Stimulated activated memory B cell treated with anti-CD40 and anti-IgM and Interleukin-4, amounts not matched to agents 10 μg/mL and 1 μg/mL and 100 μg/mL, for 72 hours (primary cell): ENCODE results near the gene LAMC3.
"Not testable (repeated sequence)": the region's sequence is repeated elsewhere in the genome, so short reads cannot be mapped to it uniquely, and the experiment has no call there.

Experiments
- ATAC-seq: fragments of 150-1000 bp; cut with Tn5 transposase; 2 replicates; pipeline ENCODE4 v1.10.0; 2021
- H3K27ac Mint-ChIP-seq: one replicate; pipeline ENCODE4 v1.8.0; 2022; ENCODE audit warnings: mild to moderate bottlenecking, mixed read lengths
- H3K27me3 Mint-ChIP-seq: one replicate; pipeline ENCODE4 v1.8.0; 2022; ENCODE audit warnings: mixed read lengths
- H3K36me3 Mint-ChIP-seq: one replicate; pipeline ENCODE4 v1.8.0; 2022; ENCODE audit warnings: mixed read lengths
- H3K4me1 Mint-ChIP-seq: one replicate; pipeline ENCODE4 v1.8.0; 2022; ENCODE audit warnings: mixed read lengths
- H3K4me3 Mint-ChIP-seq: one replicate; pipeline ENCODE4 v1.8.0; 2022; ENCODE audit warnings: mild to moderate bottlenecking, moderate library complexity, mixed read lengths
- H3K9me3 Mint-ChIP-seq: one replicate; pipeline ENCODE4 v1.8.0; 2022; ENCODE audit warnings: mixed read lengths

The LAMC3 gene

DNA sequence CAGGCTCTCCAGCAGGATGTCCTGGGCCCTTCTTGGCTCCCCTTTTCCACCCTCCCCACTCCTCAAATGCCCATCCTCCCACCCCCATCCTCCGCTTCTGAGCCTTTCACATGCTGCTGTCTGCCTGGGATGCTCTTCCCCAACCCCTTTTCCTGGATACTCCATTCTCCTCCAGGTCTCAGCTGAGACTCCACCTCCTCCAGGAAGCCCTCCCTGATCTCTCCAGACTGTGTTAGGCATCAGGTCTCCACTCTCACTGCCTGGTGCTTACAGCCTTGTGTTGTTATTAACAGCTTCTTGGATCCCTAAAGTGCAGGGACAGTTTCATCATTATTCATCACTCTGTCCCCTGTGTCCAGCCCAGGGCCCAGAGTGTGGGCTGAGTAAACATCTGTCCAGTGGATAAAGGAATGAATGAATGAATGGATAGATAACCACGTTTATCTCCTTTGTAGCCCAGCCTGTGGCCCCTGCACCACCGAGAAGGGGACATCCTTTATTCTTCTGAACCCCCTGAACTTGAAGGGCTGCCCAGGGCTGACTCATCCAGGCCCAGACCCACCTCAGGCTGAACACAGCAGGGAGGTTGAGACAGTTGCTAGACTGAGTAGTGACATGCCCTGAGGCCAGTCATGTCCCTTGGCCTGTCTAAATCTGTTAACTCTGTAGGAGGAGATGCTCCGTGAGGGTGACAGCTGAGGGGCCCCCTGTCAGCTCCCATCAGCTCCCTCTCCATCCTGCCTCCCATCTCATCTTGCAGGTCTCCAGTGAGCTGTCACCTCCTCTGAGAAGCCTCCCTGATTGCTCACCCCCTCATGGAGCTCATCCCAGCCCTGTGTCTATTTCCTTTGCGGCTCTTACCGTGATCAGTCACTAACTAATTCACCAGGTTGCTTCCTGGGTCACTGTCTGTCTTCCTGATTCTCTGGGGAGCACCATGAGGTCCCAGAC is 14.6 kb upstream of the LAMC3 start:
- no peak overlapping the region for H3K27ac Mint-ChIP-seq
- no peak for ATAC-seq
- peaks cover 45% of the 10 kb centered on the region for H3K27me3 Mint-ChIP-seq
- H3K4me3 Mint-ChIP-seq = no peak overlapping the region
- H3K9me3 Mint-ChIP-seq = no peaks in the 10 kb centered on the region
- peaks cover 6% of the 10 kb centered on the region for H3K4me1 Mint-ChIP-seq
- H3K36me3 Mint-ChIP-seq = no peaks in the 10 kb centered on the region

- Mint-ChIP-seq H3K27ac (no peak overlapping the region), H3K4me1 (peaks cover 6% of the 10 kb centered on the region), H3K36me3 (no peaks in the 10 kb centered on the region), H3K9me3 (no peaks in the 10 kb centered on the region), H3K4me3 (no peak overlapping the region), H3K27me3 (peaks cover 50% of the 10 kb centered on the region)
- ATAC-seq = no peak
Observed at GRCh38 chr9:130995086-130996011, 13.6 kb upstream of the LAMC3 start.

GRCh38 chr9:130996205-130996604 is 12.8 kb upstream of the LAMC3 start:
- ATAC-seq = no peak
- no peak overlapping the region for H3K27ac Mint-ChIP-seq
- peaks cover 59% of the 10 kb centered on the region for H3K27me3 Mint-ChIP-seq
- peaks cover 6% of the 10 kb centered on the region for H3K4me1 Mint-ChIP-seq
- H3K36me3 Mint-ChIP-seq = no peaks in the 10 kb centered on the region
- H3K4me3 Mint-ChIP-seq = no peak overlapping the region
- no peaks in the 10 kb centered on the region for H3K9me3 Mint-ChIP-seq

DNA sequence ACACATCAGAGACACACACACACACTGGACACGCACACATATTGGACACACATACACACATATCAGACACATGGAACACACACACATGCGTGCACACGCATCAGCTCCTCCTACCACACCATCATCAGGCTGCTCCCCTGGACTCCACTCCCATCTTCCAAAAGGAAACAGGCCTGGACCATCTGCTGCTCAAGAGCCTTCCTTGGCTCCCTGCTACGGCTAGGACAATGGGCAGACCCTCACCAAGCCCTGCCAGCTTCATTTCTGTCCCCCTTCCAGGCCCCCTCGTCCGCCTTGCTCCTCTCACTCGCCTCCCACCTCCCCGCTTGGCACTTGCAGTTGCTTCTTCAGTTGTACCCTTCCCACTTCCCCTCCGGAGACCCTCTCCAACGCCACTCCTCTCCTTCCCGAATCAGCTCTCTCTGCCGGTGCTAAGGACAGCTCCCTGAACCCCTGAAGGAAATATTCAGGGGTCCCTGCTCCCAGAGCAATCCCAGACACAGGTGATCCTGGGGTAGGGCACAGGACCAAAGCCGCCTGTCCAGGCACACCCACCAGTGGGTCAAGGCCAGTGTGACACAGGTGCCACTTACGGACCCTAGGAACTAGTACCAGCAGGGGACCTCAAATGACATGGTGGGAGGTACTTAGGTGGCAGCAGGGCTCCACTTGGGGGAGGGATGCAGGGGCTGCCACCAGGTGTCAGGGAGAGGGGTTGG is 12.1 kb upstream of the LAMC3 start:
- Mint-ChIP-seq H3K4me3 (no peak overlapping the region), H3K9me3 (no peaks in the 10 kb centered on the region), H3K4me1 (peaks cover 6% of the 10 kb centered on the region), H3K27me3 (peaks cover 60% of the 10 kb centered on the region), H3K36me3 (no peaks in the 10 kb centered on the region), H3K27ac (no peak overlapping the region)
- no peak for ATAC-seq

GRCh38 chr9:130997395-130997684 is 11.6 kb upstream of the LAMC3 start:
- H3K4me3 Mint-ChIP-seq = no peak overlapping the region
- ATAC-seq = no peak
- no peaks in the 10 kb centered on the region for H3K9me3 Mint-ChIP-seq
- no peaks in the 10 kb centered on the region for H3K36me3 Mint-ChIP-seq
- no peak overlapping the region for H3K27ac Mint-ChIP-seq
- peaks cover 57% of the 10 kb centered on the region for H3K27me3 Mint-ChIP-seq
- H3K4me1 Mint-ChIP-seq = peaks cover 6% of the 10 kb centered on the region

DNA sequence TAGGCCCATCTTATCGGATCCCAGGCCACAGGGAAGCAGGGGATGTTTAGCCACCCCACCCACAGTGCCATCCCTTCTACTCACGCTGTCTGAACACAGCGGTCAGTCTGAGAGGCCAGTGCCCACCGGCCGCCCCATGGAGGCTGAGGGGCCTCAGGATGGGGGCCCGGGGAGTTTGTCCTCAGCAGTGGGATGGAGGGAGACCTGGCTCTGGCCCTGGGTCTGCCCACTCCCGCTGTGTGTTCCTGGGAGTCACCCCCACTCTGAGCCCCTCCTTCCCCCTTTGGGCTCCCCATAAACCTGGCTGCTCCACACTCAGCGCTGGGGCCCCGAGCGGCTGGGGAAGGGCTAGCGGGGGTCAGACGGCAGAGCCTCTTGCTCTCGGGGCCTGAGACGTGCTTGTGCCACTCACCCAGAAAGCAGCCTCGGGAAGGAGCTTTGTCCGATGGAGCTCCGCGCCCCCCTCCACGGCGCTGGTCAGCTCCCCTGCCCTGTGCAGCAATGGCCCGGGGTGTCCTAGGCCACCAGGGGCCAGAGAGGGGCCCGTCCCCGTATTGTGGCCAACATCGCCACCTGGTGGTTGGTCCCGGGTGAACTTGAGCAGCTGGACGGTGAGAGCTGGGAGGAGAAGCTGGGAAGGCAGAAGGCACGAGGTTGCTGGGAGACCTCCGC is 10.9 kb upstream of the LAMC3 start:
- peaks cover 57% of the 10 kb centered on the region for H3K27me3 Mint-ChIP-seq
- peak; percentile 42 for ATAC-seq
- no peaks in the 10 kb centered on the region for H3K36me3 Mint-ChIP-seq
- no peaks in the 10 kb centered on the region for H3K9me3 Mint-ChIP-seq
- no peak overlapping the region for H3K4me3 Mint-ChIP-seq
- H3K4me1 Mint-ChIP-seq = peaks cover 6% of the 10 kb centered on the region
- H3K27ac Mint-ChIP-seq = no peak overlapping the region

DNA sequence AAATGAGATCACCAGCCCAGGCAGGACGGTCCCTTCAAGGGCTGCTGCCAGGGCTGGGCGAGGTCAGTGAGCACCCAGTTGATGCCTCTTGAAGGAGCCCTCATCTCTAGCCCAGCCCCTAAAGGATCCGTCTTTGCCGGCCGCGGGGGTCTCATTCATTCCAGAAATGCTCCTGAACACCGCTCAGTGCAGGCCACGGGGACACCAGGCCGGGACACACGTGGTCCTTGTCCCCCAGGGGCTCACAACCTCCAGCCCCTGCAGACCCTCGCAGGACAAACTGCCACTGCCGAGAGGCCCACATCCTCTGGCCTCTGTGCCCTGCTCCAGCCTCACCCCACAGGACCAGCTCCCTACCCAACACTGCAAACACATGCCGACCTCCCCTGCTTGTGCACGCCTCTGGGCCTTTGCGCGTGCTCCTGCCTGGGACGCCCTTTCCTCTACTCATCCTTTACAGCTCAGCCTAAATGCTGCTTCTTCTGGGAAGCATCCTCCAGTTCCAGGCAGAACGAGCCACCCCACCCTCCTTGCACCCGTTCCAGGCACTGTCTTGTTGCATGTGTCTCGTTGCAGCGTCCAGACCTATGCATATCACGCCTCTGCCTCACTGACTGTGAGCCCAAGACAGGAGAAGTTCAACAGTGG is 10.3 kb upstream of the LAMC3 start:
- Mint-ChIP-seq H3K4me3 (no peak overlapping the region), H3K9me3 (no peaks in the 10 kb centered on the region), H3K27me3 (peaks cover 54% of the 10 kb centered on the region), H3K36me3 (no peaks in the 10 kb centered on the region), H3K27ac (no peak overlapping the region), H3K4me1 (peaks cover 6% of the 10 kb centered on the region)
- ATAC-seq = peak; percentile 20

GRCh38 chr9:130999245-130999623 is 9.7 kb upstream of the LAMC3 start:
- Mint-ChIP-seq H3K27me3 (peaks cover 49% of the 10 kb centered on the region), H3K9me3 (no peaks in the 10 kb centered on the region), H3K4me3 (no peak overlapping the region), H3K27ac (no peak overlapping the region), H3K4me1 (peaks cover 6% of the 10 kb centered on the region), H3K36me3 (no peaks in the 10 kb centered on the region)
- no peak for ATAC-seq

DNA sequence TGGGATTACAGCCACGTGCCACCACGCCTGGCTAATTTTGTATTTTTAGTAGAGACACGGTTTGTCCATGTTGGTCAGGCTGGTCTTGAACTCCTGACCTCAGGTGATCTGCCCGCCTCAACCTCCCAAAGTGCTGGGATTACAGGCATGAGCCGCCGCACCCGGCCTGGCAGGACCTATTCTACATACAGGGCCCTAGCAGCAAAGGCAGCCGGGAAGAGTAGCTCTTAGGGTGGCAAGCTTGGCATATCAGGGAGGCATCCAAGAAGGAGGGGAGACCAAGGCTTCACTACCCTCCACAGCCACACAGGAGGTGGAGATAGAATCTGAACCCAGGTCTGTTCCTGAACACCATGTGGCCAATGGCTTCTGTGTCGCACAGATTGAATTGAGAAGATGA is 8.4 kb upstream of the LAMC3 start:
- H3K4me3 Mint-ChIP-seq, H3K9me3 Mint-ChIP-seq, H3K4me1 Mint-ChIP-seq, ATAC-seq, H3K36me3 Mint-ChIP-seq, H3K27ac Mint-ChIP-seq: not testable (repeated sequence)
- peaks cover 51% of the 10 kb centered on the region for H3K27me3 Mint-ChIP-seq

DNA sequence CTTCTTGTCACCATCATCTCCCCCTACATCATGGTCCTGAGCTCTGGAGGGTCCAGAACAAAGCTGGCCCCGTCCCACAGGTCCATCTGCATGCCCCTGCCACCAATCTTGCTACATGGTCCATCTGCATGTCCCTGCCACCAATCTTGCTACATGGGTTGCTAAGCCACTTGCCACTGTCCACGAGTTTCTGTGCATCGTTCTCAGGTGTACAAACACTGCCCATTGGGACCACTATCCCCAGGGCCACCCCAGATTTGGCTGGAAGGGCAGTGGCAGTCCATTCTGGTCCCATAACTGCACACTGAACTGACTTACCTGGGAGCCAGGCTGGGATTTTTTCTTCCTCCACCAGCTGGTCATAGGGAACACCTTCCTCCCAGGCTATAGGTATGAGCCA is 8.0 kb upstream of the LAMC3 start:
- Mint-ChIP-seq H3K27ac (no peak overlapping the region), H3K27me3 (peaks cover 54% of the 10 kb centered on the region), H3K4me1 (peaks cover 6% of the 10 kb centered on the region), H3K36me3 (no peaks in the 10 kb centered on the region), H3K9me3 (no peaks in the 10 kb centered on the region), H3K4me3 (no peak overlapping the region)
- ATAC-seq = no peak

DNA sequence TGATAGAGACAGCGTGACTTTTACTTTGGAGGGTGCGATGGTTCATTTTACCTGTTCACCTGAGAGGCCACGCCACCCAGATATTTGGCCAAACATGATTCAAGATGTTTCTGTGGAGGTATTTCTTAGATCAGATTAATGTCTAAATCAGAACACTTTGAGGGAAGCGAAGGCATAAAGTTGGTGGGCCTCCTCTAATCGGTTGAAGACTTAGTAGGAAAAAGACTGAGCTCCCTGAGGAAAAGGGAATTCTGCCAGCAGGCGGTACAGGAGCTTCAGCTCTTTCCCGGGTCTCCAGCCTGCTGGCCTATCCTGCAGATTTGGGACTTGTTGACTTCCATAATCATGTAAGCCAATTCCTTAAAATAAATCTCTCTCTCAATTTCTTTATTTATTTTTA is 7.0 kb upstream of the LAMC3 start:
- H3K9me3 Mint-ChIP-seq = no peaks in the 10 kb centered on the region
- H3K4me1 Mint-ChIP-seq = peaks cover 6% of the 10 kb centered on the region
- no peaks in the 10 kb centered on the region for H3K36me3 Mint-ChIP-seq
- peaks cover 54% of the 10 kb centered on the region for H3K27me3 Mint-ChIP-seq
- H3K4me3 Mint-ChIP-seq = no peak overlapping the region
- no peak overlapping the region for H3K27ac Mint-ChIP-seq
- ATAC-seq = no peak

- Mint-ChIP-seq H3K27ac (no peak overlapping the region), H3K27me3 (peaks cover 64% of the 10 kb centered on the region), H3K4me3 (no peak overlapping the region), H3K4me1 (no peaks in the 10 kb centered on the region), H3K9me3 (no peaks in the 10 kb centered on the region), H3K36me3 (no peaks in the 10 kb centered on the region)
- no peak for ATAC-seq
Observed at GRCh38 chr9:131006601-131007000, 2.4 kb upstream of the LAMC3 start.

DNA sequence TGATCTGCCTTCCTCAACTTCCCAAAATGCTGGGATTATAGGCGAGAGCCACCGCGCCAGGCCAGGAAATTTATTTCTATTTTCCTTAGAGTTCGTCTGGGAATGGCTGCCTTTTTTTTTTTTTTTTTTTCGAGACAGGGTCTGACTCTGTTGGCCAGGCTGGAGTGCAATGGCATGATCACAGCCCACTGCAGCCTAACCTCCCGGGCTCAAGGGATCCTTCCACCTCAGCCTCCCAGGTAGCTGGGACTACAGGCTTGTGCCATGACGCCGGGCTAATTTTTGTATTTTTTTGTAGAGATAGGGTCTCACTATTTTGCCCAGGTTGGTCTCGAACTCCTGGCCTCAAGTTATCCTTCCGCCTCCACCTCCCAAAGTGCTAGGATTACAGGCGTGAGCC is 888 bp upstream of the LAMC3 start:
- H3K36me3 Mint-ChIP-seq = no peaks in the 10 kb centered on the region
- H3K27me3 Mint-ChIP-seq = peaks cover 65% of the 10 kb centered on the region
- H3K9me3 Mint-ChIP-seq = no peaks in the 10 kb centered on the region
- no peak overlapping the region for H3K4me3 Mint-ChIP-seq
- no peak for ATAC-seq
- H3K27ac Mint-ChIP-seq = no peak overlapping the region
- H3K4me1 Mint-ChIP-seq = no peaks in the 10 kb centered on the region

DNA sequence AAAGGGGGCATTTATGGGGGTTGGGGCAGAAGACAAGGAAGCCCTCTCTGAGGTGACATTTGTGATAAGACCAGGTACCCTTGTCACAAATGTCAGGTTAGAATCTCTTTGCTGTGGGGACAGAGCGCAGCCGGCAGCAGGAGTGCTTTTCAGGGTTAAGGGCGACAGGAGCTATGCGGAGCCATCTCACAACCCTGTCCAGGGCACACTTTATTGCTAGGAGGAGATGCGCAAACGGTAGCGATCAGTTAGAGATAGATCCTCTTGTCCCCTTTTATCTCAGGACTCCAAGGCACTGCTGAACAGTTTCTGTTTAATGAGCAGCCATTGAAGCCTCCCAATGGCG is 438 bp upstream of the LAMC3 start:
- peaks cover 69% of the 10 kb centered on the region for H3K27me3 Mint-ChIP-seq
- no peaks in the 10 kb centered on the region for H3K36me3 Mint-ChIP-seq
- H3K9me3 Mint-ChIP-seq = no peaks in the 10 kb centered on the region
- no peak overlapping the region for H3K27ac Mint-ChIP-seq
- ATAC-seq = no peak
- H3K4me3 Mint-ChIP-seq = peak overlapping the region; percentile 23
- no peaks in the 10 kb centered on the region for H3K4me1 Mint-ChIP-seq
